RWPE2 (cell line): ENCODE data around the gene DDI2.

Experiments
- ATAC-seq: fragments of 200-7000 bp; cut with Tn5 transposase; 3 replicates; pipeline ENCODE4 v1.9.1; 2021; ENCODE audit warnings: low read depth
- DNase-seq: peaks from one replicate; pipeline ENCODE4 v3.0.0-alpha.2; 2020; ENCODE audit warnings: low spot score
- H3K27ac ChIP-seq: fragments of 450-650 bp; 2 replicates; pipeline ENCODE4 v1.5.1; 2017; ENCODE audit warnings: mild to moderate bottlenecking; ENCODE audit not compliant: poor library complexity, severe bottlenecking
- H3K27me3 ChIP-seq: fragments of 250-450 bp; sonication (Bioruptor Pico); 2 replicates; pipeline ENCODE4 v1.5.1; 2021; ENCODE audit warnings: mild to moderate bottlenecking, moderate library complexity; ENCODE audit not compliant: insufficient read depth, poor library complexity, severe bottlenecking
- H3K36me3 ChIP-seq: fragments of 250-450 bp; sonication (Bioruptor Pico); 2 replicates; pipeline ENCODE4 v1.5.1; 2020; ENCODE audit warnings: low read depth, mild to moderate bottlenecking, moderate library complexity
- H3K4me1 ChIP-seq: fragments of 250-450 bp; sonication (Bioruptor Pico); 2 replicates; pipeline ENCODE4 v1.5.1; 2021; ENCODE audit warnings: mild to moderate bottlenecking, moderate library complexity; ENCODE audit not compliant: insufficient read depth, poor library complexity, severe bottlenecking
- H3K4me3 ChIP-seq: fragments of 250-450 bp; sonication (Bioruptor Pico); 2 replicates; pipeline ENCODE4 v1.5.1; 2021; ENCODE audit warnings: mild to moderate bottlenecking, moderate library complexity; ENCODE audit not compliant: severe bottlenecking
- H3K9me3 ChIP-seq: fragments of 250-450 bp; sonication (Bioruptor Pico); 2 replicates; pipeline ENCODE4 v1.5.1; 2021; ENCODE audit warnings: mild to moderate bottlenecking, moderate library complexity; ENCODE audit not compliant: severe bottlenecking
- CTCF ChIP-seq: fragments of 450-650 bp; IDR thresholded peaks from one replicate; pipeline ENCODE4 v1.5.1; 2017; ENCODE audit warnings: mild to moderate bottlenecking, moderate library complexity; ENCODE audit not compliant: poor library complexity, severe bottlenecking

The DDI2 gene

DNA sequence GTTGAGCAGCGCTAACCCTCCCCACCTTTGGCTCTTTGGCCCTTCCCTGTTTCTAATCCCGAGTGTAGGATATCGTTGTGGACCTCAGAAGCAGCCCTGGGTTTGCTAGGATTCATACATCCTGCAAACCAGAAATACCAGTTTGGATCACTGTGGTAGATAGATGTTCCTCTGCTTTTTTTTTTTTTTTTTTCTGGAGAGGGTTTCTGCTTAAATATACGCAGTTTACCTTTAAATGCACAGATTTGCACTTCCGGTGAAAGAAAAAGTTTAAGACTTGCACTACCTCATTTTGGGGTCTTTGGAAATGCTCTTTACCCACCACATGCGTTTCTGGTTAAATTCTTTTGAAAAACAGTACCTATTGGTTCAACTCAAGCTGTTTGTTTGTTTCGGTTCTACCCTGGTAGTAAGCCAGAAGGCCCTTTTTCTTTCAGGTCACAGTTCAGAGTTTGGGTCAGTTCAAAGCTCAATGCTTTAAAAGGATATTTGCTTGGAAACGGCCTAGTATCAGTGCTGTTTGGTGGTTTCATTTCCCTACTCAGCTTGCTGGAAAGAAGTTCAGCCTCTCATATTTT, 908 bp downstream of the DDI2 start:
- DNase-seq (no peak), ATAC-seq (peak; percentile 30; the same call in 1 of the 3 replicates)
- Histone ChIP-seq H3K4me1 (peaks cover 27% of the 10 kb centered on the region), H3K27me3 (no peaks in the 10 kb centered on the region), H3K27ac (peak overlapping the region; percentile 91), H3K4me3 (peak overlapping the region; percentile 96), H3K9me3 (no peaks in the 10 kb centered on the region), H3K36me3 (peaks cover 15% of the 10 kb centered on the region)
- no peak for TF ChIP-seq CTCF

DNA sequence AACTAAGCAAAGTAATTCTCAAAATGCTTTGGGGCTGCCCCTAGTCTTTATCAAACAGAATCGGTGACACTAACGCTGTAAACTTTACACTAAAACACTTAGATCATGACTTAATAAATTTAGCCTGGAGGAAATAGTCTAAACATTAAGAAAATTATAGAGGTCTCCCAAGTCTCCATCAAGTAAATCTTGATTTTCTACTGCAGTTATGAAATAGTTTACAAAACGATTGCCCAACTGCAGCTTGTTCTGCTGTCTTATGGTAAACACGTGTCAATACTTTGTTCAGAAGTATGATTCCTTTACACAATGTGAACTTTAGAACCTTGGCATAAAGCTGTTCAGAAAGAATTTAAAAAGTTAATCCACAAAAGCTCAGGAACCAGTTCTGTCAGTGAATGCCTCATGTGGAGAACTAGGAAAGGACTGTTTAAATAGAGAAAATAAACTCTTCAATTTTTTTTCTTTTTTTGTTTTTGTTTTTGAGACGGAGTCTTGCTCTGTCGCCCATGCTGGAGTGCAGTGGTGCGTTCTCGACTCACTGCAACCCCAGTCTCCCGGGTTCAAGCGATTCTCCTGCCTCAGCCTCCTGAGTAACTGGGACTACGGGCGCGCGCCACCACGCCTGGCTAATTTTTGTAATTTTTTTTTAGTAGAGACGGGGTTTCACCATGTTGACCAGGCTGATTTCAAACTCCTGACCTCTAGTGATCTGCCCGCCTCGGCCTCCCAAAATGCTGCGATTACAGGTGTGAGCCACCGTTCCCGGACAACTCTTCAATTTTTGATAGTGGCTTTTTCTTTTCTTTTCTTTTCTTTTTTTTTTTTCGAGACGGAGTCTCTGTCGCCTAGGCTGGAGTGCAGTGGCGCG, 1.6 kb downstream of the DDI2 start:
- no peak for TF ChIP-seq CTCF
- Histone ChIP-seq H3K4me1 (peaks cover 27% of the 10 kb centered on the region), H3K9me3 (no peaks in the 10 kb centered on the region), H3K27me3 (no peaks in the 10 kb centered on the region), H3K36me3 (peaks cover 15% of the 10 kb centered on the region), H3K27ac (peak overlapping the region; percentile 91), H3K4me3 (peak overlapping the region; percentile 96)
- DNase-seq, result no peak
- no peak for ATAC-seq

- Histone ChIP-seq H3K27ac (peak overlapping the region; percentile 91), H3K27me3 (no peaks in the 10 kb centered on the region), H3K4me3 (no peak overlapping the region), H3K36me3 (peaks cover 16% of the 10 kb centered on the region), H3K4me1 (peaks cover 27% of the 10 kb centered on the region), H3K9me3 (no peaks in the 10 kb centered on the region)
- no peak for TF ChIP-seq CTCF
- DNase-seq, result no peak
- peak; percentile 39 for ATAC-seq
Observed at GRCh38 chr1:15620155-15620545, 2.9 kb downstream of the DDI2 start.

- peaks cover 27% of the 10 kb centered on the region for H3K4me1 ChIP-seq
- DNase-seq, result no peak
Observed at GRCh38 chr1:15620902-15621682, 3.8 kb downstream of the DDI2 start.

More at GRCh38 chr1:15620902-15621682, 3.8 kb downstream of the DDI2 start:
- Histone ChIP-seq H3K9me3 (no peaks in the 10 kb centered on the region), H3K36me3 (peaks cover 25% of the 10 kb centered on the region), H3K27ac (no peak overlapping the region), H3K4me3 (no peak overlapping the region), H3K27me3 (no peaks in the 10 kb centered on the region)
- TF ChIP-seq CTCF, result no peak
- ATAC-seq, result no peak
